IMR-90 (cell line): ENCODE data around the gene KIAA0513.

ENCODE experiments used
- CEBPB ChIP-seq: IDR thresholded peaks from 2 replicates; pipeline ENCODE4 v1.6.1; 2012; ENCODE audit warnings: low read depth, low read length, improper control_type of control experiment
- CTCF ChIP-seq: conservative IDR thresholded peaks from 2 replicates; pipeline ENCODE4 v1.5.1; 2012; ENCODE audit warnings: mild to moderate bottlenecking, low read depth, low read length, improper control_type of control experiment
- FOS ChIP-seq: fragments of 150-350 bp; IDR thresholded peaks from 2 replicates; pipeline ENCODE4 v1.6.1; 2016; ENCODE audit warnings: low read depth, low read length
- POLR2A ChIP-seq: IDR thresholded peaks from 2 replicates; pipeline ENCODE4 v1.6.1; 2012; ENCODE audit warnings: mild to moderate bottlenecking, low read depth, low read length
- RAD21 ChIP-seq: IDR thresholded peaks from 2 replicates; pipeline ENCODE4 v1.6.1; 2012; ENCODE audit warnings: low read length, improper control_type of control experiment
- RCOR1 ChIP-seq: IDR thresholded peaks from 2 replicates; pipeline ENCODE4 v1.6.1; 2012; ENCODE audit warnings: mild to moderate bottlenecking, low read length, improper control_type of control experiment; ENCODE audit not compliant: insufficient replicate concordance
- SMC3 ChIP-seq: fragments of 150-350 bp; IDR thresholded peaks from 2 replicates; pipeline ENCODE4 v1.6.1; 2016; ENCODE audit warnings: low read depth, mild to moderate bottlenecking, antibody characterized with exemption, low read length, moderate library complexity

GRCh38 chr16:85100265-85100664, 72.7 kb downstream of the KIAA0513 start:
- TF ChIP-seq CTCF, result no peak
- TF ChIP-seq RAD21, result no peak
- TF ChIP-seq SMC3, result no peak
- TF ChIP-seq POLR2A, result no peak
- TF ChIP-seq CEBPB, result no peak
- no peak for TF ChIP-seq RCOR1
- no peak for TF ChIP-seq FOS
